Trophoblast cell (in vitro differentiated cells and primary cell): ENCODE data around the gene SORL1.
A peak's percentile ranks its signal among the peaks of the same experiment; 100 is the strongest.

Source experiments
- DNase-seq, 2 donors: peaks; one replicate each; pipeline ENCODE4 v3.0.0-alpha.2; 2016
- H2AFZ ChIP-seq: 2 replicates; pipeline ENCODE4 v1.6.1; 2013; ENCODE audit warnings: low read length, moderate library complexity, mild to moderate bottlenecking; ENCODE audit not compliant: insufficient read depth, poor library complexity
- H2AK5ac ChIP-seq: 2 replicates; pipeline ENCODE4 v1.6.1; 2013; ENCODE audit warnings: mild to moderate bottlenecking, low read length
- H2BK120ac ChIP-seq: 2 replicates; pipeline ENCODE4 v1.6.1; 2013; ENCODE audit warnings: low read length, mild to moderate bottlenecking, moderate library complexity; ENCODE audit not compliant: insufficient read depth, poor library complexity
- H2BK12ac ChIP-seq: 2 replicates; pipeline ENCODE4 v1.6.1; 2013; ENCODE audit warnings: mild to moderate bottlenecking, low read length, moderate library complexity
- H2BK5ac ChIP-seq: 2 replicates; pipeline ENCODE4 v1.6.1; 2013; ENCODE audit warnings: low read length, low read depth, moderate library complexity, mild to moderate bottlenecking; ENCODE audit not compliant: poor library complexity
- H3K14ac ChIP-seq: 2 replicates; pipeline ENCODE4 v1.6.1; 2013; ENCODE audit warnings: mild to moderate bottlenecking, low read length
- H3K18ac ChIP-seq: 2 replicates; pipeline ENCODE4 v1.6.1; 2013; ENCODE audit warnings: mild to moderate bottlenecking, low read length
- H3K23ac ChIP-seq: 2 replicates; pipeline ENCODE4 v1.6.1; 2013; ENCODE audit warnings: low read length
- H3K27ac ChIP-seq: 2 replicates; pipeline ENCODE4 v1.5.1; 2013; ENCODE audit warnings: low read depth, mild to moderate bottlenecking, inconsistent platforms, low read length, moderate library complexity
- H3K27me3 ChIP-seq: 2 replicates; pipeline ENCODE4 v1.6.1; 2013; ENCODE audit warnings: inconsistent platforms, mild to moderate bottlenecking, low read length, moderate library complexity; ENCODE audit not compliant: insufficient read depth
- H3K36me3 ChIP-seq, 2 experiments: 1 replicate in 1 of 2; 2 replicates in 1 of 2; pipeline ENCODE4 v1.6.1; 2013; ENCODE audit warnings: low read length in 2 of 2, mild to moderate bottlenecking in 2 of 2, moderate library complexity in 1 of 2; ENCODE audit not compliant: insufficient read depth in 2 of 2, control insufficient read depth in 1 of 2
- H3K4ac ChIP-seq: 2 replicates; pipeline ENCODE4 v1.6.1; 2013; ENCODE audit warnings: low read depth, mild to moderate bottlenecking, low read length, moderate library complexity
- H3K4me1 ChIP-seq, 2 experiments: 1 replicate in 1 of 2; 2 replicates in 1 of 2; pipeline ENCODE4 v1.6.1; 2013; ENCODE audit warnings: low read length in 2 of 2, mild to moderate bottlenecking in 2 of 2, moderate library complexity in 1 of 2; ENCODE audit not compliant: insufficient read depth in 2 of 2, control insufficient read depth in 1 of 2
- H3K4me2 ChIP-seq: 2 replicates; pipeline ENCODE4 v1.6.1; 2013; ENCODE audit warnings: inconsistent platforms, mild to moderate bottlenecking, low read length, moderate library complexity
- H3K4me3 ChIP-seq: 2 replicates; pipeline ENCODE4 v1.5.1; 2013; ENCODE audit warnings: mild to moderate bottlenecking, low read depth, low read length, inconsistent platforms
- H3K79me1 ChIP-seq: one replicate; pipeline ENCODE4 v1.6.1; 2013; ENCODE audit warnings: low read length
- H3K79me2 ChIP-seq: 2 replicates; pipeline ENCODE4 v1.6.1; 2013; ENCODE audit warnings: low read length, mild to moderate bottlenecking; ENCODE audit not compliant: control insufficient read depth, insufficient read depth, poor library complexity
- H3K9ac ChIP-seq: 2 replicates; pipeline ENCODE4 v1.6.1; 2013; ENCODE audit warnings: mild to moderate bottlenecking, low read length
- H3K9me3 ChIP-seq: 2 replicates; pipeline ENCODE4 v1.6.1; 2013; ENCODE audit warnings: low read depth, mild to moderate bottlenecking, control low read depth, inconsistent platforms, low read length; ENCODE audit not compliant: insufficient read depth
- H4K12ac ChIP-seq: 2 replicates; pipeline ENCODE4 v1.6.1; 2013; ENCODE audit warnings: low read depth, mild to moderate bottlenecking, low read length, moderate library complexity
- H4K8ac ChIP-seq: 2 replicates; pipeline ENCODE4 v1.6.1; 2013; ENCODE audit warnings: low read depth, mild to moderate bottlenecking, low read length, moderate library complexity
- H4K91ac ChIP-seq: one replicate; pipeline ENCODE4 v1.6.1; 2013; ENCODE audit warnings: low read depth, mild to moderate bottlenecking, low read length, moderate library complexity
- WGBS: extraction: QIAGEN DNeasy Blood & Tissue Kit; methylation state at CpG from one replicate; pipeline ENCODE4 v1.1.7; 2013; ENCODE audit warnings: missing lambda C conversion rate; ENCODE audit not compliant: insufficient read length, insufficient coverage; ENCODE audit errors: extremely low coverage; 5-methylcytosine and 5-hydroxymethylcytosine counted together

SORL1 gene

DNA sequence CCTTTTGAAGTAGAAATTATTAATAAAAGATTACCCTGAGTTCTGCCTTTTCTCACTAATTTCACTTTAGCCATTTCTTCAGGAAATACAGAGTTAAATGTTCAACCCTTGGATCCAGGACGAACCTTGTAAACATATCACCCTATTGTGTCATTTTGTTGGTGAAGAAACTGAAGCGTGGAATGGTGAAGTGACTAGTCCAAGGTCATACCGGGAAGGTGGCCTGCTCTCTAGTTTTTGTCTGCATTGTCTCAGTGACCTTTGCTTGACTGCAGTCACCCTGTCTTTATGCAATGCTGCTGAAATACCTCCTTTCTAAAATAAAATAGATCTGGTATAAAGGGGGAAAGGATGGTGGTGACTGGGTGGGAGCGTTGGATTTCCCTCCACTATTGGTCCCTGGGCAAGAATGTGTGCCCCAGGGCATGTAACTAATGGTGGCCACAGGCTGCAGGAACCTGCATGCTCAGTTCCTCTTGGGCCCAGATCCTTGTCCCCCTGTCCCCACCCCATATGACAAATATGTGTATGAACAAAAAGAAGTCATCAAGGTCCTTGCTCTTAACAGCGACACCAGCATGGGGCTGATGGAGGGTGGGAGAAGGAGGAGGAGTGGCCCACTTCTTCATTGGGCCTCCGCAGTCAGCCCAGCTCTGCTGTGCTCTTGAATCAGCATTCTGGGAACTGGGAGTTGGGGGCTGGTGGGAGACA lies 1.6 kb downstream of the SORL1 start:
- no peak for DNase-seq
- Histone ChIP-seq H3K4me3 (no peak overlapping the region), H3K4me2 (no peak overlapping the region), H3K9me3 (no peaks in the 10 kb centered on the region), H2BK120ac (peak overlapping the region; percentile 14), H3K36me3 (no peaks in the 10 kb centered on the region), H3K9ac (no peak overlapping the region), H2BK12ac (no peak overlapping the region), H3K79me2 (peaks cover 2% of the 10 kb centered on the region), H2BK5ac (no peak overlapping the region), H2AFZ (no peak overlapping the region), H4K12ac (no peak overlapping the region), H3K79me1 (peaks cover 5% of the 10 kb centered on the region), H3K27ac (no peak overlapping the region), H3K4me1 (peaks cover 0 to 25% of the 10 kb centered on the region in 2 experiments), H4K91ac (no peak overlapping the region), H3K23ac (no peak overlapping the region), H3K18ac (no peak overlapping the region), H2AK5ac (no peak overlapping the region), H4K8ac (no peak overlapping the region), H3K27me3 (no peaks in the 10 kb centered on the region), H3K14ac (no peak overlapping the region), H3K4ac (no peak overlapping the region)
- no CpG with 5 or more reads among the region's 6 CpGs for WGBS

DNA sequence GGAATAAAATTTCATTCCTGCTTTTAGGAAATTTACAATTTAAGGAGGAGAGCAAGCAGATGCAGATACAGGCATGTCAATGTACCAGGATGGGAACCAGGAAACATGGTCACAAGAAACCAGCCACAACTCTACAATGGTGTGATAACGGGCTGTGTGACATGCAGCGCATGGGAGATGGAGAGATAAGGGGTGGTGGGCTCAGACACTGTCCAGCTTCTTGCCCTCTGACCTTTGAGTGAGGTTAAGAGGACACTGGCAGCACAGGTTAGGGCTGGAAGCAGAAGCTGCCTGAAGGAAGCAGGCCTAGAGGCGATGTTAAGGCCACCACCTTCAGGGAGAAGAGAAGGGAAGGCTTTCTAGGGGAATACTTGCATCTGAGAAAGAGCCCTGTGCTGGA lies 3.0 kb downstream of the SORL1 start:
- H2BK120ac ChIP-seq, result no peak overlapping the region
- H2AFZ ChIP-seq, result no peak overlapping the region
- no peak overlapping the region for H4K91ac ChIP-seq
- no peak overlapping the region for H2BK5ac ChIP-seq
- H3K36me3 ChIP-seq, result no peaks in the 10 kb centered on the region
- H4K12ac ChIP-seq, result no peak overlapping the region
- H3K27me3 ChIP-seq, result no peaks in the 10 kb centered on the region
- no peak overlapping the region for H3K23ac ChIP-seq
- no peak overlapping the region for H2AK5ac ChIP-seq
- H3K4me3 ChIP-seq, result no peak overlapping the region
- H2BK12ac ChIP-seq, result no peak overlapping the region
- no peaks in the 10 kb centered on the region for H3K9me3 ChIP-seq
- no peak overlapping the region for H3K4me2 ChIP-seq
- H3K4ac ChIP-seq, result no peak overlapping the region
- no CpG with 5 or more reads among the region's 3 CpGs for WGBS
- no peak overlapping the region for H3K27ac ChIP-seq
- no peak overlapping the region for H3K14ac ChIP-seq
- H3K18ac ChIP-seq, result no peak overlapping the region
- no peak overlapping the region for H4K8ac ChIP-seq
- H3K4me1 ChIP-seq, result peaks cover 4 to 32% of the 10 kb centered on the region in 2 experiments
- peaks cover 2% of the 10 kb centered on the region for H3K79me2 ChIP-seq
- DNase-seq, result no peak
- H3K79me1 ChIP-seq, result peaks cover 5% of the 10 kb centered on the region
- no peak overlapping the region for H3K9ac ChIP-seq

DNA sequence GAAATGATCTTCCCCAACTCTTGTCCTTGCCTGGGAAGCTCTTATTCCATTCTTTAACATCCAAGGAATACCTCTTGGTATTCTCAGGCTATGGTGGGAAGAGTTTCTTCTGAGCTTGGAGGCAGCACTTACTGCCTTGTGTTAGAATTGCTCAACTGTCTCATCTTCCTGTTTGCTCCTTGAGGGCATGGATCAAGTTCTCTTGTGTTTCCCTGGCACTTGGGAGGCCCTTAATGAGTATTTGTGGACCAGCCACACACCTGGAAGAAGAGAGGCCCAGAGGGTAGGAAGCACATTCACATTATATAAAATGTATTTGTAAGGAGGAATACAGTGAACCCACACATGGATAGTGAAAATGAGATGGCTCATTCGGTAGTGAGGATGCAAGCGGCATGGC lies 4.0 kb downstream of the SORL1 start:
- peaks cover 9 to 38% of the 10 kb centered on the region in 2 experiments for H3K4me1 ChIP-seq
- H2BK120ac ChIP-seq, result no peak overlapping the region
- no peak overlapping the region for H3K23ac ChIP-seq
- no peaks in the 10 kb centered on the region for H3K27me3 ChIP-seq
- no peak overlapping the region for H3K14ac ChIP-seq
- no peaks in the 10 kb centered on the region for H3K36me3 ChIP-seq
- no CpG with 5 or more reads among the region's 2 CpGs for WGBS
- H3K79me1 ChIP-seq, result peaks cover 8% of the 10 kb centered on the region
- H3K9me3 ChIP-seq, result no peaks in the 10 kb centered on the region
- no peak overlapping the region for H3K27ac ChIP-seq
- no peak overlapping the region for H3K4me2 ChIP-seq
- H2AK5ac ChIP-seq, result no peak overlapping the region
- no peak overlapping the region for H2BK5ac ChIP-seq
- no peak overlapping the region for H2AFZ ChIP-seq
- no peak overlapping the region for H3K18ac ChIP-seq
- no peak overlapping the region for H3K4me3 ChIP-seq
- H2BK12ac ChIP-seq, result no peak overlapping the region
- H4K12ac ChIP-seq, result no peak overlapping the region
- H3K79me2 ChIP-seq, result peaks cover 2% of the 10 kb centered on the region
- no peak overlapping the region for H3K4ac ChIP-seq
- H3K9ac ChIP-seq, result no peak overlapping the region
- H4K91ac ChIP-seq, result no peak overlapping the region
- no peak overlapping the region for H4K8ac ChIP-seq
- DNase-seq, result no peak

DNA sequence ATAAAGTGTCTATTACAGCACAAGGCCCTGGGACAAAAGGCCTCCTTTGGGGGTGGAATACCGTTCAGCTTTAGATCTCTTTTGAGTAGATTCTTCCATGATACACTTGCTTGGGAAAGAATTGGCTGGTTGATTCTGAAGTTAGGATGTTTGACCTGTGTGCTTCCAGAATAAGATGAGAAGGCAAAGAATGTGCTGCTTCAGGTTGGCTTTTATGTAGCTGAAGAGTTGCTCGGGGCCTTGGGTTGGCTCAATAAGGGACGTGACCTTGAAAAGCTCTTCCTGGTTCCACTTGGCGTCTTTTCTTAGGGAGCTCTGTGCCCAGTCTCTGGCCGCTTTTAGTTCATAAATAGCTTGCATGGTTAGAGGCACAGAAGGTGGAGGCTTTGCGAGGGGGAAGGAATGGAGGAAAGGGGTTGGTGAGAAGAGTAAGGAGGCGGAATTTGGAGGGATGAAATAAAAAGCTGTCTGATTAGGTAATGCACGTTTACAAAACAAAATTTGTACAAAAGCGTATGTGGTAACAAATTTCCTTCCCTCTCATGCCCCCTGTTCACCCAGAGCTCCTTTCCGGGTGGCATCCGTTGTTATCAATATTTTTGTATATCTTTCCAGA lies 4.8 kb downstream of the SORL1 start:
- no peak overlapping the region for H2AK5ac ChIP-seq
- H2BK5ac ChIP-seq, result no peak overlapping the region
- peaks cover under 1% of the 10 kb centered on the region for H3K79me2 ChIP-seq
- H3K4me2 ChIP-seq, result no peak overlapping the region
- no peak overlapping the region for H3K27ac ChIP-seq
- no peak overlapping the region for H4K8ac ChIP-seq
- no peak overlapping the region for H4K12ac ChIP-seq
- no peak overlapping the region for H2BK12ac ChIP-seq
- H3K23ac ChIP-seq, result no peak overlapping the region
- peaks cover 6% of the 10 kb centered on the region for H3K79me1 ChIP-seq
- no peak overlapping the region for H3K18ac ChIP-seq
- no peak overlapping the region for H3K4me3 ChIP-seq
- H3K4me1 ChIP-seq, result peaks cover 11 to 37% of the 10 kb centered on the region in 2 experiments
- DNase-seq, result no peak
- H3K27me3 ChIP-seq, result no peaks in the 10 kb centered on the region
- 100% methylated on average over 3 of the region's 11 CpGs for WGBS
- no peaks in the 10 kb centered on the region for H3K9me3 ChIP-seq
- no peak overlapping the region for H4K91ac ChIP-seq
- no peak overlapping the region for H3K4ac ChIP-seq
- H3K9ac ChIP-seq, result no peak overlapping the region
- H3K14ac ChIP-seq, result no peak overlapping the region
- H2AFZ ChIP-seq, result no peak overlapping the region
- no peaks in the 10 kb centered on the region for H3K36me3 ChIP-seq
- H2BK120ac ChIP-seq, result no peak overlapping the region
